AML-193 (cell line): Measurements from ENCODE around the gene CD86.

ENCODE experiments used
- DNase-seq, 2 experiments: peaks; one replicate each; lab custom pipeline; 2025; lab: John Stamatoyannopoulos, UW

CD86 gene

DNA sequence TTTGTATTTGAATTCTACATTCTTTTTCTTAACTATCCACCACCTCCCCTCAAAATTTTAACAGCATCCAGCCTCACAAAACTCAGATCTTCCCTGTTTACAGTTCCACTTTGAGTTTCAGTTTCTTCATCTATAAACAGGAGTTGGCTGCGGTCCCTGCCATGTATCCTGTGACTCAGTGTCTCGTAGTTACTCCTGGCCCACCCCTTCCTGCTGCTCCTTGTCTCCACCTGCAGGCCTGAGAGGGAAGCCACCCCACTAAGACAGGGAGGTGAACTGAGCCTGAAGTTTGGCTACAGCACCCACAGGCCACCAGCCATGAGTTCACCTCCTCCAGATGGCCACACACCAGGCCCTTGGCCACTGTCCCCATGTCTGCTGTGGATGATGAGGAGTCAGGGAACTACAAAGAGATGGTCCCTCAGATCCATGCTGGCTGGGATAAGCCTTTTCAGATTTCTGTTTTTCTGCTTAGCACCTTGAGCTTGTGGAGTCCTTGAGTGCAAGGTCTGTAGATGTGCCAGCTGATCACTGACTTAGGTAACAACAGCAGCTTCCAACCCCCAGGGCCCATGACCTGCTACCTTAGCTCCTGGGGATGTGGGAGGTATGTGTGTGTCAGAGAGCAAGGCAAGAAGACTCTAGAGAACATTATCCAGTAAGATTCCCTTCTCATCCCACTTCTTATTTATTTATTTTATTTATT is 37.5 kb downstream of the CD86 start:
- DNase-seq = peak; percentile 43 to 47

DNA sequence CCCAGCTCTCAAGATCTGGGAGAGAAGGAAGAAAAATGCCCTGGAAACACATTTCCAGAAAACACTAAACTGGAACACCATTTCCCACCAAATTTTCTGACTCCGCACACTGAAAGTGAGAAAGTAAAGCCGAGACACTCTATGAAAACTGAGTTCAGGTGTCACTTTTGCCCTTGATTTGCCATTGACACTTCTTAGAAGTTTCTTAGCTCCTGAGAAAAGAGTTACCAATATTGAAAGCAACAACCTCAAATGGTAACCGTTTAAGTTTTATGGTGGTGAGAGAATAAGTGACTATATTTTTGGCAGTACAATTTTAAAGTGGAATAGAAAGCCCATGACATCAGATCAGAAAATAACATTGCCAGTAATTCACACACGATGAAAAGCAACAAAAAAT is 39.0 kb downstream of the CD86 start:
- DNase-seq = no peak

DNA sequence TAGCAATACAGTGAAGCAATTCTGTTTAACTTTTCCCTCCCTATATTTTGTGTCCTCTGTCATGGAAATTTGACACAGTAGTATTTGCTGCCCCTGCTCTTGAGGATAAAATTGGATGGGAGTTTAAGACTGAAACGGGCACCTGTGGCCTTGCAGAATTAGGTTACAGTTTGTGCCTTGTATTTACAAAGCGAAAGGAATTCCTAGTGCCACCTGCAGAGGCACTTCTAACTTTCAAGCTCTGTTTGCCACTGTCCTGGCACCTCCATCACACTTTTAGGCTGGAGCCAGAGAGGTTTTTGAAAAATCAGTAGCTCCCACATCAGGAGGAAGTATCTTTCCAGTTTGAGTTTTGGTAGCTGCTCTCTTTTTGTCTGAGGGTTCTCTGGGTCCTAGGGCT is 39.5 kb downstream of the CD86 start:
- no peak for DNase-seq

DNA sequence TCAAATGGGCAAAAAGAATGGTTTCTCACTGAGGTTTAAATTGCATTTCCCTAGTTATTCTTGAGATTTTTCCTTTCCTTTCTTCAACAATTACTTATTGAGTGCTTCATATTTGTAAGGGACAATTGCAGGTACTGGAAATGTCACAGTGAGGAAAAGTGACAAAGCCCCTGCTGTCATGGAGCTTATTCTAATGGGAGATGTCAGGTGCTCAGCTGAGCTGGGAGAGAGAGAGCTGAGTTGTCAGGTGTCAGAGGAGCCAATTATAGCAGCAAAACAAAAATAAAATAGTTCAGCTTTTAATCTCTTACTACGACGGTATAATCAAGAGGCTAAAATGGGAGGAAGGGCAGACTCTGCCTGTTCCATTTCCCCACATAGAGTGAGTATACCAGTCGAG is 42.0 kb downstream of the CD86 start:
- DNase-seq = no peak

DNA sequence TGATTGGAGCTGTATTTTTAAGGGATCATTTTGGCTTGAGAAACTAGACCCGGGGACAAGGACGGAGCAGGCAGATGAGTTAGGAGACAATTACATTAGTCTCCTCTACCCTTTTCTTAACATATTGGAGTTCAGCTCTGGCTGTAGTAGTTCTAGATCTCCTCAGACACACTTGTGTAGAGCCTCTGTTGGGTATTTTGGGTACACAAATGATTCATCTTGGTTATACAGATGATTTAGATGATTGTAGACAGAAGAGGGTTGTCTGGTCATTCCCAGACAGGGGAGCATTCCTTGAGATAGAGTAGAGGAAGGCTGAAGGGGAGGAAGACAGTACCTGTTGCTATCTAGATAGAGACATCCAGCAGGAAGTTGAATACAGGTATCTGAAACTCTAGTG is 43.4 kb downstream of the CD86 start:
- DNase-seq = no peak

DNA sequence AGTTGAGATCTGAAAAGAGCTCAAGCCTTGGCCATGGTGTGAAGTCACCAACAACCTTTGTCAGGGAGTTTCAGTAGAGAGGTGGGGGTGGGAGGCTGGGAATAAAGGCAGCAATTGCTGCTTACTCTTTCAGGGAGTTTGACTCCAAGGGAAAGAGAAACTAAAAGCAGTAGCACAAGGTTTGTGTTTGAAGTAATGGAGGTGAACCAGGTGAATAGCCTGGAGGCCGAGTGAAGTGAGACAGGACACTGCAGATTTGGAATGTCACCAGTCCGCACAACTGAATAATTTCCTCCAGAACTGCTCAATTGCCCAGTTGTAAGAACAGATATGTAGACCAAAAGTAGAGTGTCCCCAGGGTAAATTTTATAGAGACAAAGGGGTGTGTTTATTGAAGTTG is 44.1 kb downstream of the CD86 start:
- no peak for DNase-seq

DNA sequence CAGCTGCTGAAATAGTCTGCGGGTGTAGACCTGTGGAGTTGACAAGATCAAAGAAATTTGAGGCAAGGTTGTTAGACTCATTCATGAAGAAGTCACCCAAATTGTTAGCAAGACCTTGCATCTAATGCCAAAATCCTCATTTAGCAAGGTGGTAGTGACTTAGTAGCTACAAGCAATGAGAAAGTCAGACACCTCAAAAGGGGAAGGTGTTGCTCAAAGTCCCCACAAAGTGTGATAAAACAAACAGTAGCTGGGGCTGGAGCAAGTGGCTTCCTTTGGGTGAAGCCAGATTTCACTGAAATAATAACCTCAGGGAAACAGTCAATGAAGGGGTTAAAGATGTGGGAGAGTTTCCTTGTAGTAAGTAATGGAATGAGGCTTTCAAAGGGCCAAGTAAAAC is 44.9 kb downstream of the CD86 start:
- DNase-seq = peak; percentile 31 to 39

DNA sequence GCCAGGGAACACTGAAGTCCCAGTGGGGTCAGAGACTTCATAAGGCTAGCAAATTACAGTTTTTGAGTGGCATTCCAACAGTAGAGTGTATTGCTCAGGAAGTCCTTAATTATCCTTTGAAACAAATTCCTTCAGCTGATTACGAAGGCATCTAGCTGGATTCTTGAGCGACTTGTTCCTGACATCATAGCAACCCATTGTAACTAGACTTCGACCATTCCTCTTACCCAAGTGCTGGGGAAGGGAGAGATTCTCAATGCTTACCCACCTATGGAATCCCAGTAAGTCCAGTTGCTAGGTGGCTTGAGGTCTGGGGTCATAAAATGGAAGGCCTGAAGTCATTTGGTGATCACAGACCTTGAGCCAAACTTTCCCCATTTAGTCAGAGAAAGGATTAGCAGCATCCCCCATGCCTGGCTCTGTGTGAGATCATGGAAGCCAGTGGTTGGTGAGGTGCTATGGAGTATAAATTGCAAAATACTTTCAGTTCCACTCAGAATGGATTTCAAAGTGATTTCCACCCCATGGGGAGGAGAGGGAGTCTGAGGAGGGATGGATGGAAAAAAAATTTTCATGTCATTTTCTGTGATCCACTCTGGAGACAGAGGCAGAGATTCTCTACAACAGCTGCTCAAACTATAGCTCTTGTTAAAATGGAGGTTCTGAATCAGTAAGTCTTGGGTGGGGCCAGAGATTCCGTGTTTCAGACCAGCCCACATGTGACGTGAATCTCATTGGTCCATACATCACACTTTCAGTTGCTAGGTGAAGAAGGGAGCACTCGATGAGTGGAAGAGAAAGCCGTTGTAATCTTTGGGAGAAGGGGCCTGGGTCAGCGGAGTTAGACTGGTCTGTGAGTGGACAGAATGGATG is 45.7 kb downstream of the CD86 start:
- DNase-seq = no peak

DNA sequence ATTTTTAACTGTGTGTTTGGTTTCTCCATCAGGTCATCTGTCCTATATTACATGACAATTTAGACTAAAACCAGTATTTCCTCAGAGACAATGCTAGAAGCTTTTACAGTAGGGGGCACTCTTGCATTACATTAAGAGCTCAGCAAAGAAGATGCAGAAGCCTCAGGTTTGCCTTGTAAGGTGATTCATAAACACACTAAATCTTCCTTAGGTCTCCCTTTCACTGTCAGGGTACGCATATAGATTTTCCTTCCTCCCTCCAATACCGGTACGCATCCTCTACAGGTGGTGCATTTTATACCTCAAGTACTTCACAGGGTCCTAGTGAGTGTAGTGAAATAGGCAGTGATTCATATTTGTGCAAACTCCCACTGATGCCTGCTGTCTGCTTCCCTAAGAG is 46.5 kb downstream of the CD86 start:
- DNase-seq = peak; percentile 92 to 94

DNA sequence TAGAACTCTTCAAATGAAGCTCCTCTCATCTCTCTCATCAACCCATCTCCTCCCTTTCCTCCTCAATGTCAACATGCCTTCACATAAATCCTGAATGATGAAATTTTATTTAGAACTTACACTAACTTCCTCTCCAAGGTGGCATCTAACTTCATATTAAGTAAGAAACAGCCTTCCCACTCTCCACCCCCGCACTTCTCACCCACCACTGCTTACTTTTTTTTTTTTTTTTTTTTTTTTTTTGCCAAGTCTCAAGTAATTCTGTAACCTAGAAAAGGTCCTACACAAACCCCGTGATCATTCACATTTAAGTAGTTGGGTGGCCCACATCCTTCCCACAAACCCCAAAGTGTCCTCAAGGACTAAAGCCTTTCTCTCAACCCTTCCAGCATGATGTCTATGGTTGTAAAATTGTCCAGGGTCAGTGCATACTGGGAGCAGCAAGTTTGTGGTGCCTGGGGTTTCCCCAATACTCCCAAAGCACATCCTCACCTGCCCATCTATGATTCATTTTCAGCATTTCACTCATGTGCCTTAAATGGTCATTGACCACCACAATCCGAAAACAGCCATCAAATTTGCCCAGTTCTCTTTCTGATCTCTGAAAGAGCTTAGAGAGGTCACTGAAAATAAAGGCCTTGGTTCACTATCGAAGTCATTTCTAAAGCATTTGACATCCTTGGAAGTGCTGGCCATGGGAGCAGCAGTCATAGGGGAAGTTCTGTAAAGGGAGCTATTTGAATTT is 47.2 kb downstream of the CD86 start:
- peak; percentile 92 for DNase-seq

DNA sequence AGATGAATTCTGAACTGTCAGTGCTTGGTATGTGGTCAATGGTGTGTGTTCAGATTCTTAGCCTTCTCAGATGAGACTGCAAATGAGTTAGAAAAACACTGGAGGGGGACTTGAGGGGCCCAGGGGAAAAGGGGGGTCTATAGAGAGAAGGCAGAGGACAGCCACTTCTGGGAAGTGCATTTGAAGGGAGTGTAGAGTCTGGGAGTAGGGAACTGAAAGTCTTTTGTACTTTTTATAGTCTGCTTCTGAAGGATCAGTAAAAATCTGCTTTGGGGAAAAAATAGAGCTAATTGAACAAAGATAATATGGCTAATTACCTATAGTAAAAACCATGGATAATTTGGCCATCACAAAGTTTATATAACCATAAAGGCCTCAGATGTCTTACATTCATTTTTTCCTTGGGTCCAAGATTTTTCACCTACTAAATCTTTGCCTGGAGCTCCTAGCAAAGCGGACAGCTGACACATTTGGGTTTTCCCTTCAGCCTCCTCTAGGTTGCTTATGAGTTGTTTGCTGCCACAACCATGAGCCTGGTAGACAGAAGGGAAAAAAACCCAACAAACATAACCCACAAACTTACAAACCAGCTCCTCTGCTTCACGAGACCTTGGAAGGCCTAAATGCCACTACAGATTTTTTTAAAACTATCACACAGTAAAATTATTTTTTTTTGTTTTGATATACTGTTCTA is 48.8 kb downstream of the CD86 start:
- no peak for DNase-seq

DNA sequence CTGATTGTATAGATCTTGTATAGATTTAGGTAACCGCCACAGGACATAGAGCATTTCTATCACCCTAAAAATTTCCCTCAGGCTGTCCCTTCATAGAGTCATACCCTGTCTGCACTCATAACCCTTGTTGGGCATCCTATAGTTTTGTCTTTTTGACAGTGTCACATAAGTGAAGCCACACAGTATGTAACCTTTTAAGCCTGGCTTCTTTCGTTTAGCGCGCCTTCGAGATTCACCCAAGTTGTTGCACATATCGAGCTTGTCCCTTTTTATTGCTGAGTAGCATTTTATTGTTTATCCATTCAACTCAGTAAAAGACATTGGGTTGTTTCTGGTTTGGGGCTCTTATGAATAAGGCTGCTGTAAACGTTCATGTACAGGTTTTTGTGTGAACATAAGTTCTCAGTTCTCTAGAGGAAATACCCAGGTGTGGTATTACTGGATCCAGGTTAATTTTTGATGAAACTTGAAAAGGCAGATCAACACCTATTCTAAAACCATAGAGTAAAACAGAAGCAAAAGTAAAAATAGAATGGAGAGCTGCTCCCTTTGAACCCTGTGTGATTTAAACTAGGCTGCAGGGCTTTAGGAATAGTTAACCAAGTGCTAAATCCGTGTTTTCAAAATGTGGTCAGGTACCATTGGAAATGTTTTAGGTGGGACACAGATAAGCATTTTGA is 49.5 kb downstream of the CD86 start:
- no peak for DNase-seq

DNA sequence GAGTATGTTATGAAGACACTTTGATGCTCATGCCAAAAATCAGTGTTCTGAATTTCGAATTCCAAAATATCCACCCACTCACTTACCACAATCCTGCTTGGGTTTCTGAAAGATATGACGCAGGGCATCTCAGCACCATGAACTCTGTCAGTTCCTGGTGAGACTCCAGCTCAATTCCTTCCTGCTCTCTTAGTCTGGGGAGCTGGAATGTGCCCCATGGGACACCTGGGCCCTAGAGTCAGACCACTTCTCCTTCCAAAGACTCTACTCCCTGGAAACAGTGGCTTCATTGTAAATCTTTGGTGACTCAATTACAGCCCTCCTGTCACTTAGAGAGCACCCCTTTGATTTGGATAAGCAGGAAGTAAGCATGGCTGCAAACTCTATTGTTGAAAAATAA is 50.5 kb downstream of the CD86 start:
- no peak for DNase-seq

DNA sequence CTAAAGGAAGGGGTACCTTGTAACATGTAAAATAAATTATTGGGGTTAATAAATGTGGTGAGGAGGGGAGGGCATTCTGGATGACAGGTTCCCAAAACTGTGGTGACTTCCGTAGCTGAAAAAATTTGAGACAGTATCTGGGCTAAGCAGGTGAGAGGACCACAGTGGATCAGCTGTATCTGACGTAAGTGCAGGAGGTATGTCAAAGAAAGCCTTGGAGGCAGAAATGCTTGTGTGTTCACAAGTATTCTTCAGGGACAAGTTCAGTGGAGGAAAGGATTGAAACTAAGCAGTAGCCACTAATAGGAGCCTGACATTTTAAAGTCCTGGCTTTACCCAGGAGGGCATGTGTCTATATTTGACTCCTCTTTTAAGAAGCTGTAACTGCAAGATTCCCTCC is 52.0 kb downstream of the CD86 start:
- DNase-seq = no peak

DNA sequence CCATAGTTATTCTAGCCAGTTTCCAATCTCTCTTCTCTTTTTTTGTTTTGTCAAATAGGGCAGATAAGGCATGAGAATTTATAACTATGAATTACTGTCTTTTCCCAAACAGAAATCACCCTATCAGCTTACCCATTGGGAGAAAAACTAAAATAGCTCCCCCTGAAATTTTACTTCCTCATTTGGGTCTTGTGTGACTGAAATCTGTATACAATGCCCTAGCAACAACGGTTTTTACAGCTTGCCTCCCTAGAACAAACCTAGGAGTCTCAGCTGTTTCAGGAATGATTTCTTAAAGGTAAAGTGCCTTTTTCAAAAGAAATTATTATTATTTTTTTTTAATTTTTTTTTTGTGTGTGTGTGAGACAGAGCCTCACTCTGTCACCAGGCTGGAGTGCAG is 56.8 kb downstream of the CD86 start:
- DNase-seq = peak; percentile 48 to 52

DNA sequence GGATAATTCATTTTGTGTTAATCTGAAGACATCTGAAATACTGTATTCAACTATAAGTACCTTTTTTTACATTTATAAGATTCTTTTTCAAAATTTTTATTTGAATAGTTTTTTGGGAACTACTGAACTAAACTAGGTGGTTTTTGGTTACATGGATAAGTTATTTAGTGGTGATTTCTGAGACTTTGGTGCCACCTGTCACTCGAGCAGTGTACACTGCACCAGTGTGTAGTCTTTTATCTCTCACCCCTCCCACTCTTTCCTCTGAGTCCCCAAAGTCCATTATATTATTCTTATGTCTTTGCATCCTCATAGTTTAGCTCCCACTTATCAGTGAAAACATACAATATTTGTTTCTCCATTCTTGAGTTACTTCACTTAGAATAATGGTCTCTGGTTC is 57.6 kb downstream of the CD86 start:
- DNase-seq = no peak

DNA sequence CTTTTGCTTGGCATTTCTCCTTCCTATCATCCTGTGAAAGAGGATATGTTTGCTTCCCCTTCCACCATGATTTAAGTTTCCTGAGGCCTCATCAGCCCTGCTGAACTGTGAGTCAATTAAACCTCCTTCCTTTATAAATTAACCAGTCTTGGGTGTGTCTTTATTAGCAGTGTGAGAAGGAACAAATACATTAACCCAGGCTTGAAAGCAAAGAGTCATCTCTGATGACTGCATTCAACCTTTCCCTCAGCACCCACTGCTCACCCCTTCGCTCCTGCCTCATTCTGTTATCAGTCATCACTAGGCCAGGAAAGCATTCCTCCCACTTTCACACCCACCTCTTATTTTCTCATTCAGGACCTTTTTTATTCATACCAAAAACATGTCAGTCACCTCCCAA is 68.7 kb downstream of the CD86 start:
- no peak for DNase-seq

DNA sequence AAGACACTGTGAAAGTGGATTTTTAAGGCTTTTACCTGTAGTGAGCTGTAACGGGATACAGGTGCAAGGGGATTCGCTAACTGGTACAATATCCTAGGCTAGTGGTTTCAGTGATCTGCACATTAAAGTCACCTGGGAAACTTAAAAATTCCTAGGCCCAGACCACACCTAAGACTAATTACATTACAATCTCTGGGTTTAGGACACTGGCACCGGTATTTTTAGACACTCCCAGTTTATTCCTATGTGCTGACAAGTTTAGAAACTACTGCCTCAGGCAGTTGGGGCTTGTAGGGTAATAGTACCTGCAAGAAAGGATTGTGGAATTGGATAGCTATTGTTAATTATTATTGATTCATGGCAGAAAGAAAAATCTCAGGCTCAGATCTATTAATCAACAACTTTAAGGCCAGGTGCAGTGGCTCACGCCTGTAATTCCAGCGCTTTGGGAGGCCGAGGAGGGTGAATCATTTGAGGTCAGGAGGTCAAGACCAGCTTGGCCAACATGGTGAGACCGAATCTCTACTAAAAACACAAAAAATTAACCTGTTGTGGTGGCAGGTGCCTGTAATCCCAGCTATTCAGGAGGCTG is 77.9 kb downstream of the CD86 start:
- no peak for DNase-seq

DNA sequence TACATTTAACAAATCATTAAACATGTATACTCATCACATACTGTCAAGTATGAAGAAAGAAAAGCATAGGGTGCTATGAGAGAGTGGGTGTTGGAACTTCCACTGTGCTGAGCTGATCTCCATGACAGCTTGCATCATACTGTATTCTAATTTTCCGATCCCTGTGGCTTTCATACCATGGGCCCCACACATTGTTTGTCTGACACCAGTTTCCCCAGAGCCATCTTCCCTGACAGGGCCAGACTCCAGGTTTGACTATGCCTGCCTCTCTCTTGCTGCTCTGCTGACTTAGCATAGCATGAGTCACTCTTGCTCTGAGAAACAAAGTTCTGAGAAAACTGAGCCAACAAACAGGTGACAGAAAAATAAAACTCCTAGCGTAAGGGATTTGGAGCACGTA is 91.3 kb downstream of the CD86 start:
- DNase-seq = no peak

DNA sequence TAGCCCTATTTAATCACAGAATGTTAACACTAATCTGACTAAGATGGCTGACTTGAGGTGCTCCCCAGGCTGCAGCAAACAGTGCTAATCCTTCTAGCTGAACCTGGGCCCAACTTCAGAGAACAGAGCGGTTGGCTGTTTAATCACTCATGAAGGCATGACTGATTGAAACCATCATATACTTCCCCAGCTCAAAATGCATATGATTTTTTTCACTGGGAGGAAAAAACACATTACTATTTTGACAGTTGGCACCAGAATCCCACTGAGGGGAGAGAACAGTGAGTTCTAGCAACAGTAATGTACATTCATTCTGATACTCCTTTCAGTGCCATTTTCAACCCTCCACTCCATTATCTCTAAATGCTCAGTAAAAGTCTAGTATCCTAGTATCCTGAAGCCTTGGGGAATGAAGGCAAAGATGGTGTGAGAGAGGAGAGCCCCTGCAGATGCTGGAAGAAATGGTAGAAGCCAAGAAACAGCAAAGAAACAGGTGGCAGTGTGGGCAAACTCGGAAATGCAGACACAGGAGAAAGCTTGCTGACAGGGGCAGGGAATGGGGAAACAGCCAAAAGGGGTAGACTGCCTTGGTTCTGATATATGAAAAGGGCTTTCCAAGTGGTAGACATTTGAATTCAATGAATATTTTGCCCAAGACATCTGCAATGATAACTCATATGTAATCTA is 93.9 kb downstream of the CD86 start:
- DNase-seq = no peak

DNA sequence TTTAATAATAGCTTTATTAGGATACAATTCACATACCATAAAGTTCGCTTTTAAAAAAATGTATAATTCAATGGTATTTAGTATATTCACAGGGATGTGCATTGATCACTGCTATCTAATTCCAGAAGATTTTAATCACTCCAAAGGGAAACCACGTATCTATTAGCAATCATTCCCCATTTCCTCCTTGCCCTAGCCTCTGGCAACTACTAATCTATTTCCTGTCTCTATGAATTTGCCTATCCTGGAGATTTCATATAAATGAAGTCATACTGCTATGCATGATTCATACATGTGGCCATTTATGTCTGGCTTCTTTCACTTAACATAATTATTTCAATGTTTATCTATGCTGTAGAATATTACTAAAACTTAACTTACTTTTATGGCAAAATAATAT is 96.3 kb downstream of the CD86 start:
- DNase-seq = no peak
